Suprapubic skin (tissue), 3 donors: ENCODE results near the gene NOTCH4.

Experiments used
- CTCF ChIP-seq, 2 donors: fragments of 200-600 bp in 1 of 2; fragments of 450-650 bp in 1 of 2; sonication (generic) in 1 of 2; IDR thresholded peaks; one replicate each; pipeline ENCODE4 v1.5.1; 2016 to 2019; ENCODE audit warnings: antibody characterized with exemption in 2 of 2, mild to moderate bottlenecking in 1 of 2, moderate library complexity in 1 of 2
- EP300 ChIP-seq: sonication (generic); formaldehyde crosslinking; IDR thresholded peaks from one replicate; pipeline ENCODE4 v1.6.1; 2017; ENCODE audit warnings: antibody characterized with exemption
- POLR2A ChIP-seq, 2 donors: fragments of 450-650 bp; IDR thresholded peaks; one replicate each; pipeline ENCODE4 v1.6.1; 2017; ENCODE audit warnings: antibody characterized with exemption in 2 of 2, mild to moderate bottlenecking in 2 of 2, moderate library complexity in 2 of 2

- no peak for TF ChIP-seq POLR2A (IDR thresholded peaks at IDR 0.05)
- TF ChIP-seq CTCF (IDR thresholded peaks at IDR 0.05): no peak
- TF ChIP-seq EP300: no peak
These were observed 60.2 kb downstream of the NOTCH4 start for GRCh38 chr6:32163559-32164258.
